Astrocyte of the cerebellum (primary cell): ENCODE measurements around the gene NFAT5.
"Not testable (repeated sequence)": the region's sequence is repeated elsewhere in the genome, so short reads cannot be mapped to it uniquely, and the experiment has no call there.

Experiments
- DNase-seq: peaks from one replicate; pipeline ENCODE4 v3.0.0-alpha.2; 2011; ENCODE audit warnings: low read depth
- H3K4me3 ChIP-seq: 2 replicates; pipeline ENCODE4 v1.5.1; 2011; ENCODE audit warnings: mild to moderate bottlenecking, low read depth, low read length, moderate library complexity
- CTCF ChIP-seq: IDR thresholded peaks from 2 replicates; pipeline ENCODE4 v1.5.1; 2012; ENCODE audit warnings: low read length, low read depth, moderate library complexity, mild to moderate bottlenecking; ENCODE audit errors: missing control alignments
- in situ Hi-C: cut with HindIII; loops from 2 replicates; pipeline ENCODE4 v1.10.0; 2017; ENCODE audit warnings: low sequenced_read_pairs

NFAT5 gene

GRCh38 chr16:69632828-69633227 lies 67.1 kb downstream of the NFAT5 start:
- in situ Hi-C loops: no loop called here
- no peak overlapping the region for H3K4me3 ChIP-seq
- no peak for TF ChIP-seq CTCF
- DNase-seq: no peak

GRCh38 chr16:69633375-69633774 lies 67.6 kb downstream of the NFAT5 start:
- in situ Hi-C loops: no loop called here
- H3K4me3 ChIP-seq: no peak overlapping the region
- DNase-seq: no peak
- TF ChIP-seq CTCF: no peak

- in situ Hi-C loops, H3K4me3 ChIP-seq: not testable (repeated sequence)
These were observed 70.9 kb downstream of the NFAT5 start for GRCh38 chr16:69636563-69637146.

GRCh38 chr16:69637206-69637865 lies 71.6 kb downstream of the NFAT5 start:
- H3K4me3 ChIP-seq, DNase-seq, in situ Hi-C loops: not testable (repeated sequence)

More at GRCh38 chr16:69636563-69637146, 70.9 kb downstream of the NFAT5 start:
- not testable (repeated sequence) for DNase-seq

GRCh38 chr16:69643997-69644396 lies 78.2 kb downstream of the NFAT5 start:
- in situ Hi-C loops, H3K4me3 ChIP-seq, DNase-seq: not testable (repeated sequence)

- TF ChIP-seq CTCF: no peak
- H3K4me3 ChIP-seq: no peak overlapping the region
- no peak for DNase-seq
- in situ Hi-C loops: loop anchor here (5.0 kb wide), 1 partner anchor 32 kb away; no protein-coding TSS in a partner anchor
These were observed 79.0 kb downstream of the NFAT5 start for GRCh38 chr16:69644790-69645189.

GRCh38 chr16:69647020-69647419 lies 81.3 kb downstream of the NFAT5 start:
- no peak for TF ChIP-seq CTCF
- H3K4me3 ChIP-seq: no peak overlapping the region
- DNase-seq: no peak
- in situ Hi-C loops: loop anchor here (5.0 kb wide), 1 partner anchor 35 kb away; no protein-coding TSS in a partner anchor

- TF ChIP-seq CTCF: no peak
- in situ Hi-C loops: no loop called here
- DNase-seq: no peak
These were observed 85.5 kb downstream of the NFAT5 start for GRCh38 chr16:69651217-69651616.

More at GRCh38 chr16:69651217-69651616, 85.5 kb downstream of the NFAT5 start:
- no peak overlapping the region for H3K4me3 ChIP-seq
